ENCODE results near the gene DNHD1.

The DNHD1 gene

DNA sequence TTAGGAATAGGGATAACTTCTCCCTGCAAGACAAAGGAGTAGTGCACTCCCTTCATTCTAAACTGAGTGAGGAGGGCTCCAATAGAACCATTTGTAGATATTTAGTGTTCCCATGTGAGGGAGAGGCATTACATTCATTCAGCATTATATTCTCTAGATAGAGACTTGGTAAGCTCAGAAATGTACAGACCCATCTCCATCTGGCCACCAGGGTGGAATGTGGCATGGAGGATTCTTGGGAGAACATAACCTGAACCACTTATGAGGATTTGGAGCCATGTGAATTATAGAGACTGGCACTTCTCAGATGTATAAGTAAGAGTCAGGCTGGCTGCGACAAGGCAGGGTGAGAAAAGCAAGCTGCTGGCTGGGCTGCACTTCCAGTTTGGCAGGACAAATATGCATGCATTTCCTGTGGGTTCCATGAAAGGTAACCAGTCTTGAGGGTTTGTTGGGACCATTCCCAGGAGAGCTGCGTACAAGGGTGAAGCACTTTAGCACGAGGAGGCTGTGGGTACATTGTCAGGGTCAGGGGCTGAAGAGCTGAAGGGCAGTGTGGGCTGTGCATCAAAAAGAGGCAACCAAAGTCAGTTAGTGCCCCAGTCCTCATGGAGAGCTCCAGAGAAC, 97.2 kb downstream of the DNHD1 start:
- CTCF ChIA-PET, result interaction anchor here (1.1 kb wide), 1 partner anchor 74 kb away, joined by 3 read pairs; no protein-coding TSS in a partner anchor
- POLR2A ChIA-PET, result interaction anchor here (0.7 to 2.5 kb wide), 4 partner anchors 9 to 25 kb away, joined by 3 to 8 read pairs (median 3); partner anchors contain the start of genes TAF10 and TPP1

DNA sequence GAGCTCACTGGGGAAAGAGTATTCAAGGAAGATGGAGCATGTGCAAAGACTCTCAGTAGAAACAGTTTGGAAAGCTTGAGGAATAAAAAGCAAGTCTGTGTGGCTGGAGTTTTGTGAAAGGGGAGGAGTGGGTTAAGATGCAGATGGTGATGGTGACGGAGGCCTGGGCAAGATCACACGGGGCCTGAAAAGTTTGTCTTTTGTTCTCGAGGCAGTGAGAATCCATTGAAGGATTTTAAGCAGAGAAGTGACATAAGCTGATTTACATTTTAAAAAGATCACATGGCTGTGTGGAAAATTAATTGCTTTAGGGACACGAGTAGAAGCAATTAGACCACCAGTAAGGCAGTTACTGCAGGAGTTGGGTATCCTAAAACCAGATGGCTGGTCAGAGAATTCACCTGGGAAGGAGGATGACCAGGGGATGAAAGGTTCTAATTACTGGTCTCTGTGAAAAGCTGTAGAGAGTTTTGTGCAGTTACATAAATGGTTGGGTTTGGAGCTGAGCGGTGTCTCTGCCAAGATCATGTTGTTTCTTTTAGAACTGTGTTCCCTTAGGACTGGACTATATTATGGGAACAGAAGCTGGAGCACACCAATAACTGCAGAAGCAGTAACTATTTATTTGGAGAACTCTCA, 99.3 kb downstream of the DNHD1 start:
- CTCF ChIA-PET, result no interaction called here
- TF ChIP-seq, protein P1, sequence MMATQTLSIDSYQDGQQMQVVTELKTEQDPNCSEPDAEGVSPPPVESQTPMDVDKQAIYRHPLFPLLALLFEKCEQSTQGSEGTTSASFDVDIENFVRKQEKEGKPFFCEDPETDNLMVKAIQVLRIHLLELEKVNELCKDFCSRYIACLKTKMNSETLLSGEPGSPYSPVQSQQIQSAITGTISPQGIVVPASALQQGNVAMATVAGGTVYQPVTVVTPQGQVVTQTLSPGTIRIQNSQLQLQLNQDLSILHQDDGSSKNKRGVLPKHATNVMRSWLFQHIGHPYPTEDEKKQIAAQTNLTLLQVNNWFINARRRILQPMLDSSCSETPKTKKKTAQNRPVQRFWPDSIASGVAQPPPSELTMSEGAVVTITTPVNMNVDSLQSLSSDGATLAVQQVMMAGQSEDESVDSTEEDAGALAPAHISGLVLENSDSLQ (IDR thresholded peaks at IDR 0.05), result no peak
- TF ChIP-seq SP1 (IDR thresholded peaks at IDR 0.05) (no peak), HDGF (IDR thresholded peaks at IDR 0.05; ENCODE audit: borderline replicate concordance) (no peak), FOXK2 (IDR thresholded peaks at IDR 0.05) (no peak), L3MBTL2 (conservative IDR thresholded peaks at IDR 0.05) (no peak), FOXA1 (IDR thresholded peaks at IDR 0.05) (no peak), TARDBP (IDR thresholded peaks at IDR 0.05) (no peak), FOXM1 (IDR thresholded peaks at IDR 0.05; ENCODE audit: borderline replicate concordance) (no peak), LEF1 (IDR thresholded peaks at IDR 0.05; ENCODE audit: borderline replicate concordance) (no peak), SUZ12 (IDR thresholded peaks at IDR 0.05) (no peak), NFRKB (IDR thresholded peaks at IDR 0.05) (no peak), ZNF384 (IDR thresholded peaks at IDR 0.05) (no peak), ARNT (IDR thresholded peaks at IDR 0.05) (no peak)
- DNase-seq (ENCODE audit: extremely low spot score), result no peak
- POLR2A ChIA-PET, result interaction anchor here (1.1 to 2.5 kb wide), 2 partner anchors 8 to 16 kb away, joined by 3 to 8 read pairs; partner anchors contain the start of gene TAF10

More for the DNA sequence above, 97.2 kb downstream of the DNHD1 start:
- TF ChIP-seq TARDBP (IDR thresholded peaks at IDR 0.05) (no peak), SUZ12 (IDR thresholded peaks at IDR 0.05) (no peak), ZNF384 (IDR thresholded peaks at IDR 0.05) (no peak), FOXA1 (IDR thresholded peaks at IDR 0.05) (no peak), SP1 (IDR thresholded peaks at IDR 0.05) (no peak), HDGF (IDR thresholded peaks at IDR 0.05; ENCODE audit: borderline replicate concordance) (no peak), LEF1 (IDR thresholded peaks at IDR 0.05; ENCODE audit: borderline replicate concordance) (no peak), FOXM1 (IDR thresholded peaks at IDR 0.05; ENCODE audit: borderline replicate concordance) (no peak), BHLHE40 (IDR thresholded peaks at IDR 0.05; ENCODE audit: borderline replicate concordance) (no peak), CTBP1 (IDR thresholded peaks at IDR 0.05; ENCODE audit: borderline replicate concordance) (no peak), ARNT (IDR thresholded peaks at IDR 0.05) (no peak), ELF4 (IDR thresholded peaks at IDR 0.05) (no peak), FOXK2 (IDR thresholded peaks at IDR 0.05) (no peak), NFRKB (IDR thresholded peaks at IDR 0.05) (no peak)
- TF ChIP-seq, protein P1 (IDR thresholded peaks at IDR 0.05), result no peak
- no peak for DNase-seq (ENCODE audit: extremely low spot score)

DNA sequence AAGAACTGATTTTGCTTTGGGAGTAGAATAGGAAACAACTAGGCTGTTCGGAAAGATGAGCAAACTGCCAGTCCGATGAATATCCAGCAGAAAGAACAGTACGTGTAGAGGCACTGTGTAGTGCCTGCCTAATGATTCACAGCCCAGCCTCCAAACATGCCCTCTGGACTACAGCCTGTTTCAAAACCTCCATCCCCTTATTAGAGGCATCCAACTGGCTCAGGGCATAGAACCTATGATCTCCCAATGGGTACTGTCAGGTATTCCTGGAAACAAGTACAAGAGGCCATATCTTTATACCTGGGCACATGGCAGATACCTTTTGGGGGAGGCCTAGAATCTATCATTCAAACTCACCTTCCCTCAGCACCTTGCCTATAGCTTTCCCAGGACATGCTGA, 101.5 kb downstream of the DNHD1 start:
- TF ChIP-seq SP1 (IDR thresholded peaks at IDR 0.05) (no peak), LEF1 (IDR thresholded peaks at IDR 0.05; ENCODE audit: borderline replicate concordance) (no peak), TARDBP (IDR thresholded peaks at IDR 0.05) (no peak), NFRKB (IDR thresholded peaks at IDR 0.05) (no peak)
- POLR2A ChIA-PET, result interaction anchor here (0.7 kb wide), 1 partner anchor 13 kb away, joined by 3 read pairs; the partner anchor contains the start of gene TAF10
- DNase-seq (ENCODE audit: extremely low spot score), result no peak
- CTCF ChIA-PET, result no interaction called here

DNA sequence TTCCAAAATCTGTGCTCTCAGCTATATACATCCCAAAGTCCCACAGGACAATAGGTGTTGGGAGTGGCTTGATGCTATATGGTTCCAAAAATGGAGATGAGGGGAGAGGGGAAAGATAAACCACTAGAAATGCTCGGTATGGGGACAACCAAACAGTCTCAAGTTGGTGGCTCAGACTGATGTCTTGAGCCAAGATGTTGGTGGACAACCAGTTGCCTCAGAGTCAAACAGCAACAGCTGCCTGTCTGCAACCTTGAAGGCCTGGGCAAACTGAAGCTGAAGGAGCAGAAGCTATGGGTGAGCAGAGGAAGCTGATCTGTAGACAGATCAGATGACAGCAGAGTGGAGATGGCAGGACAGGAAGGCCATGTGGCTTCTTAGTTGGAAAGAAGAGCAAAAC, 102.4 kb downstream of the DNHD1 start:
- POLR2A ChIA-PET, result no interaction called here
- DNase-seq (ENCODE audit: extremely low spot score), result no peak
- TF ChIP-seq BHLHE40 (IDR thresholded peaks at IDR 0.05; ENCODE audit: borderline replicate concordance) (no peak), TARDBP (IDR thresholded peaks at IDR 0.05) (no peak), SUZ12 (IDR thresholded peaks at IDR 0.05) (no peak), HDGF (IDR thresholded peaks at IDR 0.05; ENCODE audit: borderline replicate concordance) (no peak), FOXM1 (IDR thresholded peaks at IDR 0.05; ENCODE audit: borderline replicate concordance) (no peak), LEF1 (IDR thresholded peaks at IDR 0.05; ENCODE audit: borderline replicate concordance) (no peak), FOXK2 (IDR thresholded peaks at IDR 0.05) (no peak), CTBP1 (IDR thresholded peaks at IDR 0.05; ENCODE audit: borderline replicate concordance) (no peak), ELF4 (IDR thresholded peaks at IDR 0.05) (no peak), SP1 (IDR thresholded peaks at IDR 0.05) (no peak), ARNT (IDR thresholded peaks at IDR 0.05) (no peak), FOXA1 (IDR thresholded peaks at IDR 0.05) (no peak), L3MBTL2 (conservative IDR thresholded peaks at IDR 0.05) (no peak), NFRKB (IDR thresholded peaks at IDR 0.05) (no peak), ZNF384 (IDR thresholded peaks at IDR 0.05) (no peak)
- TF ChIP-seq, protein P1 (IDR thresholded peaks at IDR 0.05), result no peak
- CTCF ChIA-PET, result no interaction called here

DNA sequence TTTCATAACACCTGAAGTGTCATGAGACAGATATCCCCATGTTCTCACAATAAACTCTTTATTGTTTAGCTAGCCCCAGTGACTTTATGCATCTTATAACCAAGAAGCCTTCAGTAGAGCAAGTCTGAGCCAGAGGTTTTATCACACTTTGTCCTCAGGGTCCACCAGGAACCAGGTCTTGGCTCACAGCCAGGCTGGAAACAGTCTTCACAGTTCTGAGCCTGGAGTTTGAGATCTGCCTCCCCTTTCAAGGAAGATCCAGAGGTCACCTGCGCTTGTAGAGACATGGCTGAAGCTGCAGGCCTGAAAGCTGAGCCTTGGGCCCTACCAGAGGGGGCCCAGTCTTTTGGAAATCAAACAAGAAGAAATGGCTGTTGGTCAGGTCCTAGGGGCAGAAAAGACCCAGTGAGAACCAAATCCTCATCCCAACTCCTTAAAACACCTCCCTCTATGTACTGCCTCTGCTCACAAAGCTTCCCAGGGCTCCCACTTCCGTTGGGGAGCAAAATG, 102.9 kb downstream of the DNHD1 start:
- POLR2A ChIA-PET, result no interaction called here
- no peak for DNase-seq (ENCODE audit: extremely low spot score)
- CTCF ChIA-PET, result no interaction called here
- TF ChIP-seq FOXA1 (IDR thresholded peaks at IDR 0.05), result no peak
- TF ChIP-seq BHLHE40 (IDR thresholded peaks at IDR 0.05; ENCODE audit: borderline replicate concordance), result no peak
- no peak for TF ChIP-seq SP1 (IDR thresholded peaks at IDR 0.05)
- TF ChIP-seq, protein P1 (IDR thresholded peaks at IDR 0.05), result no peak
- no peak for TF ChIP-seq ELF4 (IDR thresholded peaks at IDR 0.05)
- TF ChIP-seq HDGF (IDR thresholded peaks at IDR 0.05; ENCODE audit: borderline replicate concordance), result no peak
- no peak for TF ChIP-seq SUZ12 (IDR thresholded peaks at IDR 0.05)
- TF ChIP-seq L3MBTL2 (conservative IDR thresholded peaks at IDR 0.05), result no peak
- TF ChIP-seq ARNT (IDR thresholded peaks at IDR 0.05), result no peak
- no peak for TF ChIP-seq NFRKB (IDR thresholded peaks at IDR 0.05)
- no peak for TF ChIP-seq FOXM1 (IDR thresholded peaks at IDR 0.05; ENCODE audit: borderline replicate concordance)
- TF ChIP-seq FOXK2 (IDR thresholded peaks at IDR 0.05), result no peak
- TF ChIP-seq LEF1 (IDR thresholded peaks at IDR 0.05; ENCODE audit: borderline replicate concordance), result no peak
- no peak for TF ChIP-seq CTBP1 (IDR thresholded peaks at IDR 0.05; ENCODE audit: borderline replicate concordance)

All from HEK293T (cell line).